HEK293T (cell line): ENCODE measurements around the gene TMEM115.

Experiments
- BHLHE40 ChIP-seq: fragments of 450-650 bp; IDR thresholded peaks from 2 replicates; pipeline ENCODE4 v1.6.1; 2016; ENCODE audit warnings: mild to moderate bottlenecking, moderate library complexity, borderline replicate concordance
- FOXA1 ChIP-seq: fragments of 450-650 bp; IDR thresholded peaks from 2 replicates; pipeline ENCODE4 v1.6.1; 2016; ENCODE audit warnings: mild to moderate bottlenecking
- FOXM1 ChIP-seq: fragments of 450-650 bp; IDR thresholded peaks from 2 replicates; pipeline ENCODE4 v1.6.1; 2017; ENCODE audit warnings: mild to moderate bottlenecking, borderline replicate concordance
- SP1 ChIP-seq: fragments of 450-650 bp; IDR thresholded peaks from 2 replicates; pipeline ENCODE4 v1.6.1; 2017

GRCh38 chr3:50333744-50334328 is 25.5 kb downstream of the TMEM115 start:
- TF ChIP-seq FOXM1, result no peak
- no peak for TF ChIP-seq SP1
- TF ChIP-seq BHLHE40, result no peak
- no peak for TF ChIP-seq FOXA1
